ENCODE results near the gene CC2D2B. TPM values are rescaled to one million over a fixed set of nuclear protein-coding genes. Genes with fewer than 3 reads are reported as not detected.
"Not testable (repeated sequence)": the region's sequence is repeated elsewhere in the genome, so short reads cannot be mapped to it uniquely, and the experiment has no call there.

Gene CC2D2B
- total RNA-seq, 4 donors from 2014 or later = 0.96 to 1.6 (median 1.1) TPM; not detected in 1

- intact Hi-C loops (cut with DNase I; ENCODE audit: low total_unique reads) (no loop called here), in situ Hi-C loops (cut with MboI; ENCODE audit: low pct_ligation_motif_present in 1 of 4, low pct_unique_long_range_greater_than_20kb in 1 of 4, low sequenced_read_pairs in 3 of 4) (no loop called here)
- Histone ChIP-seq H3K4me1 (no peaks in the 10 kb centered on the region), H3K27me3 (no peaks in the 10 kb centered on the region), H3K27ac (no peak overlapping the region), H3K4me3 (no peak overlapping the region), H3K9me3 (no peaks in the 10 kb centered on the region), H3K36me3 (no peaks in the 10 kb centered on the region)
- TF ChIP-seq POLR2AphosphoS5 (IDR thresholded peaks at IDR 0.05) (no peak), EP300 (IDR thresholded peaks at IDR 0.05; ENCODE audit: low read depth) (no peak), POLR2A (IDR thresholded peaks at IDR 0.05) (no peak), CTCF (IDR thresholded peaks at IDR 0.05) (no peak)
- DNase-seq = no peak
- 56 to 100% methylated on average over 1 to 2 of the region's 2 CpGs for WGBS, 2 donors (ENCODE audit: low coverage in 1 of 2)
These were observed 35.5 kb upstream of the CC2D2B start for GRCh38 chr10:95872158-95872711.

GRCh38 chr10:95873139-95873538, 34.6 kb upstream of the CC2D2B start:
- no peak overlapping the region for H3K27ac ChIP-seq
- no peaks in the 10 kb centered on the region for H3K9me3 ChIP-seq
- in situ Hi-C loops (cut with MboI; ENCODE audit: low pct_ligation_motif_present in 1 of 4, low pct_unique_long_range_greater_than_20kb in 1 of 4, low sequenced_read_pairs in 3 of 4) = no loop called here
- WGBS, 2 donors (ENCODE audit: low coverage in 1 of 2) = 96 to 100% methylated on average over 1 to 2 of the region's 2 CpGs
- no peaks in the 10 kb centered on the region for H3K36me3 ChIP-seq
- DNase-seq = no peak
- intact Hi-C loops (cut with DNase I; ENCODE audit: low total_unique reads) = no loop called here
- H3K4me3 ChIP-seq = no peak overlapping the region
- H3K27me3 ChIP-seq = no peaks in the 10 kb centered on the region
- H3K4me1 ChIP-seq = no peaks in the 10 kb centered on the region
- TF ChIP-seq POLR2AphosphoS5 (IDR thresholded peaks at IDR 0.05) = no peak
- no peak for TF ChIP-seq CTCF (IDR thresholded peaks at IDR 0.05)
- TF ChIP-seq POLR2A (IDR thresholded peaks at IDR 0.05) = no peak

DNA sequence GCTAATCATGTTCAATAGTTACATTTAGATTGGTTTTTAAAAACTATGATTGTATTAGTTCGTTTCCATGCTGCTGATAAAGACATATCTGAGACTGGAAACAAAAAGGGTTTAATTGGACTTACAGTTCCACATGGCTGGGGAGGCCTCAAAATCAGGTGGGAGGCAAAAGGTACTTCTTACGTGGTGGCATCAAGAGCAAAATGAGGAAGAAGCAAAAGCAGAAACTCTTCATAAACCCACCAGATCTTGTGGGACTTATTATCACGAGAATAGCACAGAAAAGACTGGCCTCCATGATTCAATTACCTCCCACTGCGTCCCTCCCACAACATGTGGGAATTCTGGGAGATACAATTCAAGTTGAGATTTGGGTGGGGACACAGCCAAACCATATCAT, 34.1 kb upstream of the CC2D2B start:
- TF ChIP-seq POLR2A (IDR thresholded peaks at IDR 0.05) (no peak), POLR2AphosphoS5 (IDR thresholded peaks at IDR 0.05) (no peak), CTCF (IDR thresholded peaks at IDR 0.05) (no peak), EP300 (IDR thresholded peaks at IDR 0.05; ENCODE audit: low read depth) (no peak)
- Histone ChIP-seq H3K27me3 (no peaks in the 10 kb centered on the region), H3K27ac (no peak overlapping the region), H3K4me3 (no peak overlapping the region), H3K36me3 (no peaks in the 10 kb centered on the region), H3K9me3 (no peaks in the 10 kb centered on the region), H3K4me1 (no peaks in the 10 kb centered on the region)
- no peak for DNase-seq
- in situ Hi-C loops (cut with MboI; ENCODE audit: low pct_ligation_motif_present in 1 of 4, low pct_unique_long_range_greater_than_20kb in 1 of 4, low sequenced_read_pairs in 3 of 4) (no loop called here), intact Hi-C loops (cut with DNase I; ENCODE audit: low total_unique reads) (no loop called here)
- 88 to 92% methylated on average over 3 to 4 of the region's 4 CpGs for WGBS, 2 donors (ENCODE audit: low coverage in 1 of 2)

DNA sequence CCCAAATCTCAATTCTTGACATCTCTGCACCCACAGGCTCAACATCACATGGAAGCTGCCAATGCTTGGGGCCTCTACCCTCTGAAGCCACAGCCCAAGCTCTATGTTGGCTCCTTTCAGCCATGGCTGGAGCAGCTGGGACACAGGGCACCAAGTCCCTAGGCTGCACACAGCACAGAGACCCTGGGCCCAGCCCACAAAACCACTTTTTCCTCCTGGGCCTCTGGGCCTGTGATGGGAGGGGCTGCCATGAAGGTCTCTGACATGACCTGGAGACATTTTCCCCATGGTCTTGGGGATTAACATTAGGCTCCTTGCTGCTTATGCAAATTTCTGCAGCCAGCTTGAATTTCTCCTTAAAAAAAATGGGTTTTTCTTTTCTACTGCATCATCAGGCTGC, 33.0 kb upstream of the CC2D2B start:
- H3K4me1 ChIP-seq; H3K27ac ChIP-seq; in situ Hi-C loops (cut with MboI; ENCODE audit: low pct_ligation_motif_present in 1 of 4, low pct_unique_long_range_greater_than_20kb in 1 of 4, low sequenced_read_pairs in 3 of 4); H3K36me3 ChIP-seq; H3K4me3 ChIP-seq; DNase-seq; H3K27me3 ChIP-seq; intact Hi-C loops (cut with DNase I; ENCODE audit: low total_unique reads); H3K9me3 ChIP-seq: not testable (repeated sequence)

DNA sequence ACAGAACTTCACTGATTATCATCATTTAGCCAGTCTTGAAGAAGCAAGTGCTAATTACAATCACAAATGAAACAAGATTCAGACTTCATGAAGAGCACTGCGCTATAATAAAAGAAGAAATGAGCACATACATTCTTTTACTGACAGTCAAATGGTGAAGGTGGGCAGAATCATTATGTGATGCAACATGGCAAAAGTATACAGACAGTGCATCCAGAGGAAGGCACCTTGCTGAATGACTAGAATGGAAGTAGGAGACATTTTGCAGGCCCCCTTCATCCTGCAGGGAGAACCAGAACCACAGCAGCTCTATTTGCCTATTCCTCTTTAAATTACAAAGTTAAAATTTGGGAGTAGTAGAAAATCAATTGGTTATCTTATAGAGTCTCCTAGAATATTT, 31.0 kb upstream of the CC2D2B start:
- no peak for TF ChIP-seq POLR2AphosphoS5 (IDR thresholded peaks at IDR 0.05)
- TF ChIP-seq POLR2A (IDR thresholded peaks at IDR 0.05) = no peak
- no peak for TF ChIP-seq CTCF (IDR thresholded peaks at IDR 0.05)
- no peak for TF ChIP-seq EP300 (IDR thresholded peaks at IDR 0.05; ENCODE audit: low read depth)
- in situ Hi-C loops (cut with MboI; ENCODE audit: low pct_ligation_motif_present in 1 of 4, low pct_unique_long_range_greater_than_20kb in 1 of 4, low sequenced_read_pairs in 3 of 4) = no loop called here
- no peak for DNase-seq

More for the DNA sequence above, 31.0 kb upstream of the CC2D2B start:
- intact Hi-C loops (cut with DNase I; ENCODE audit: low total_unique reads) = no loop called here
- Histone ChIP-seq H3K4me3 (no peak overlapping the region), H3K4me1 (no peaks in the 10 kb centered on the region), H3K9me3 (no peaks in the 10 kb centered on the region), H3K27ac (no peak overlapping the region), H3K27me3 (no peaks in the 10 kb centered on the region), H3K36me3 (no peaks in the 10 kb centered on the region)
- 100% methylated on average over 1 of the region's 1 CpG for WGBS, 2 donors (ENCODE audit: low coverage in 1 of 2)
